ENCODE data around the gene CLCA1.

Gene CLCA1

DNA sequence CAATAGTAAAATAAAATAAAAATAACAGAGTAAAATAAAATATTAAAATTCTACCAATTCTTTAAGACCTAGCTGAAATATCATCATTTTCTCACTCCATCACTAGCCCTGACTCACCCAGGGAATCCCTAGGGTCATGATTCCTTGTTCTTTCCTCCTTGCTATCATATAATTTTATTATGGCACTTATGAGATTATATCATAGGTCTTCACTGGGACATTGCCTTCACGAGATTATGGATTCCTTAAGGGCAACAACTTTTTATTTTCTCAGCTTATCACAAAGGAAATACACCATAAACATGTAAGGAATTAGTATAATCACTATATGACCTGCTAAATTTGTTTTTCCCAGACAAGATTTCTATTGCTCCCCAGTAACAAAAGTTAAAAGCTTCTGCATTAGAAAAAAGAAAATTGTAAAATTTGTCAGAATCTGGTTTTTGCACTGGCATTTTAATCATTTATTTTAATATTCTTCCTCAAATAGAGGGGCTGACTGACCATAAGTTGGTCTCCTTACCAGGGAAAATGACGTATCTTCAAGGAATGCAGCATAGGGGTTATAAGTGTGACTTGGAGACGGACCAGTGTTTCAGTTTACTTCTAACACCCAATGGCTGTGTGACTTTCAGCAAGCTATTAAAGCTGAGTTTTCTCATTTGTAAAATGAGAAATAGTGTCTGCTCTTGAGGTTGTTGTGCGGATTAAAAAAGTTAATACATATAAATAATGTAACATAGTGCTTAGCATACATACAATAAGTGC lies 69.4 kb downstream of the CLCA1 start:
- Histone ChIP-seq H3K36me3 (ENCODE audit: control insufficient read depth, insufficient read depth, low read length) (no peaks in the 10 kb centered on the region), H3K9me3 (ENCODE audit: control insufficient read depth, low read length) (no peaks in the 10 kb centered on the region), H3K4me3 (ENCODE audit: insufficient read depth, low read depth, low read length, poor library complexity, severe bottlenecking) (no peak overlapping the region), H3K27me3 (replicated peaks; ENCODE audit: control insufficient read depth, insufficient read depth, low read length, poor library complexity, severe bottlenecking) (no peaks in the 10 kb centered on the region), H3K27ac (ENCODE audit: insufficient read depth, low read length, poor library complexity, severe bottlenecking) (no peak overlapping the region), H3K4me1 (ENCODE audit: control insufficient read depth, insufficient read depth, low read length, poor library complexity, severe bottlenecking) (no peaks in the 10 kb centered on the region)
- DNase-seq = no peak

DNA sequence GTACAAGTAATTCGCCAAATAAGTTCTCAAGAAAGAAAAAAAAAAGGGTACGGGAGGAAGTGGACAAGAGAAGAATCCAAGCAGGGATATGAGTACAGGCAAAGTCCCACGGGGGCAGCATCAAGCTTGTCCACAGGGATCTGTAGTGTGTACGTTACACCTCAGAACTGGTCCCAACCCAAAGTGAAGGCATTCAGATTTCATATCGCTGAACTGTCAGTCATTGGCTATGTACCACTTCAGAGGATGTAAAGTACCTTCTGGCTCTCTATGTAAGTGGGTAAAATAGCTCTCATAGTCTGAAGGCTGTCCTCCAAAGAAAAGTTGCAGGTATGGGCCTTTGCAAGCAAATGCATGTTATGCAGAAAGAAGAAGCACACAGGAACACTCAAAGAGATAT lies 70.0 kb downstream of the CLCA1 start:
- DNase-seq = no peak
- Histone ChIP-seq H3K4me3 (ENCODE audit: insufficient read depth, low read depth, low read length, poor library complexity, severe bottlenecking) (no peak overlapping the region), H3K27me3 (replicated peaks; ENCODE audit: control insufficient read depth, insufficient read depth, low read length, poor library complexity, severe bottlenecking) (no peaks in the 10 kb centered on the region), H3K36me3 (ENCODE audit: control insufficient read depth, insufficient read depth, low read length) (no peaks in the 10 kb centered on the region), H3K4me1 (ENCODE audit: control insufficient read depth, insufficient read depth, low read length, poor library complexity, severe bottlenecking) (no peaks in the 10 kb centered on the region), H3K27ac (ENCODE audit: insufficient read depth, low read length, poor library complexity, severe bottlenecking) (no peak overlapping the region), H3K9me3 (ENCODE audit: control insufficient read depth, low read length) (no peaks in the 10 kb centered on the region)

DNA sequence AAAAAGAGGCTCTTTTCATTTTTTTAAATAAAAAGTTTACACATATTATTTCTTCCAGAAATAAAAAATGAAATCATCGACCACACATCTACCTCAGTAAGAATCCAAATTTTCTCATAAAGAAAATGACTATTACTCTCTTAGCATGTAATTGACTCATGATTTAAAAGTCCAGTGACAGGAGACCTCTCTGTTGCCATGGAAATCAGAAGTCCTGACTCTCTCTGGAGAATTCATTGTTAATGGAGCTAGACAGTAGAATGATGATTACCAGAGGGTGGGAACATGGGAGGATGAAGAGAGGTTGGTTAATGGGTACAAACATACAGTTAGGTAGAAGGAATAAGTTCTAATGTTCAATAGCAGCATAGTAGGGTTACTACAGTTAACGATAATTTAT lies 73.1 kb downstream of the CLCA1 start:
- Histone ChIP-seq H3K27ac (ENCODE audit: insufficient read depth, low read length, poor library complexity, severe bottlenecking) (no peak overlapping the region), H3K27me3 (replicated peaks; ENCODE audit: control insufficient read depth, insufficient read depth, low read length, poor library complexity, severe bottlenecking) (no peaks in the 10 kb centered on the region), H3K36me3 (ENCODE audit: control insufficient read depth, insufficient read depth, low read length) (no peaks in the 10 kb centered on the region), H3K4me3 (ENCODE audit: insufficient read depth, low read depth, low read length, poor library complexity, severe bottlenecking) (no peak overlapping the region), H3K9me3 (ENCODE audit: control insufficient read depth, low read length) (no peaks in the 10 kb centered on the region), H3K4me1 (ENCODE audit: control insufficient read depth, insufficient read depth, low read length, poor library complexity, severe bottlenecking) (no peaks in the 10 kb centered on the region)
- DNase-seq = no peak

DNA sequence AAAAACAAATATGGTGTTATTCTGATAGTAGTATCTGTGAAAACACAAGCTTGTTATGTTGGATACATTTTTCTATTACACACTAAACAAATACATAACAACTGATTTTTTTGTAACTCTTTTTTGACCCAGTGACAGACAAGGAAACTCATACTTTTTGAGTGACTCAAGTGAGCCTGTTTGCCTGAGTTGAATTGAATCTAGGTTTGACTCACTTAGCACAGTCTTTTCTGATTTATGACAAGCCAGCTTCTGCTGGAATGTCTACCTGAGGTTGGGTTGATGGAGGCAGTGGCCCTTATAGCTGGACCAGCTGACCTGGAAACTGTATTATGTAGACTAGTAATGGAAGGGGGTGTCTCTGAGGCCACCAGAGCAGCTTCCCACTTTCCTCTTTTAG lies 73.9 kb downstream of the CLCA1 start:
- Histone ChIP-seq H3K27me3 (replicated peaks; ENCODE audit: control insufficient read depth, insufficient read depth, low read length, poor library complexity, severe bottlenecking) (no peaks in the 10 kb centered on the region), H3K4me1 (ENCODE audit: control insufficient read depth, insufficient read depth, low read length, poor library complexity, severe bottlenecking) (no peaks in the 10 kb centered on the region), H3K36me3 (ENCODE audit: control insufficient read depth, insufficient read depth, low read length) (no peaks in the 10 kb centered on the region), H3K4me3 (ENCODE audit: insufficient read depth, low read depth, low read length, poor library complexity, severe bottlenecking) (no peak overlapping the region), H3K9me3 (ENCODE audit: control insufficient read depth, low read length) (no peaks in the 10 kb centered on the region), H3K27ac (ENCODE audit: insufficient read depth, low read length, poor library complexity, severe bottlenecking) (no peak overlapping the region)
- DNase-seq = no peak

DNA sequence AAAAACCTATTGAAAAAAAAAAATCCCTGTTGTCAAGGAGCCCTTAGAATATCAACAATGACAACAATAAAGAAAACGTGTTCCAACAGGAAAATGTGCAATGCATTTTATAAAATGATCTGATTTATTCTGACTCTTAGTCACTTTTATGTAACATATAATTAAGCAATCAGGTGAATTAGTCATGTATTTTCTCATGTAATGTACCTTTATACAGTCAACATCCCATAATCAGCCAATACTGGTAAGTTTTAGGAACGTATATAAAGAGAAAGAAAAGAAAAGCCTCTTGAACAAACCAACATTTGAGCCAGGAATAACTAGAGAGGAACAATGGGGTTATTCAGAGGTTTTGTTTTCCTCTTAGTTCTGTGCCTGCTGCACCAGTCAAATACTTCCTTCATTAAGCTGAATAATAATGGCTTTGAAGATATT lies 78.1 kb downstream of the CLCA1 start, which contains the start of gene CLCA4:
Gene CLCA4, plus strand, starts transcription at position 292 of the 435 bp plus-strand sequence. Its CDS starts 42 bp downstream, at position 334.
- Histone ChIP-seq H3K36me3 (ENCODE audit: control insufficient read depth, insufficient read depth, low read length) (no peaks in the 10 kb centered on the region), H3K27me3 (replicated peaks; ENCODE audit: control insufficient read depth, insufficient read depth, low read length, poor library complexity, severe bottlenecking) (no peaks in the 10 kb centered on the region), H3K4me1 (ENCODE audit: control insufficient read depth, insufficient read depth, low read length, poor library complexity, severe bottlenecking) (no peaks in the 10 kb centered on the region), H3K27ac (ENCODE audit: insufficient read depth, low read length, poor library complexity, severe bottlenecking) (no peak within 1 kb of the TSS), H3K4me3 (ENCODE audit: insufficient read depth, low read depth, low read length, poor library complexity, severe bottlenecking) (no peak within 1 kb of the TSS), H3K9me3 (ENCODE audit: control insufficient read depth, low read length) (no peaks in the 10 kb centered on the region)
- no peak for DNase-seq

DNA sequence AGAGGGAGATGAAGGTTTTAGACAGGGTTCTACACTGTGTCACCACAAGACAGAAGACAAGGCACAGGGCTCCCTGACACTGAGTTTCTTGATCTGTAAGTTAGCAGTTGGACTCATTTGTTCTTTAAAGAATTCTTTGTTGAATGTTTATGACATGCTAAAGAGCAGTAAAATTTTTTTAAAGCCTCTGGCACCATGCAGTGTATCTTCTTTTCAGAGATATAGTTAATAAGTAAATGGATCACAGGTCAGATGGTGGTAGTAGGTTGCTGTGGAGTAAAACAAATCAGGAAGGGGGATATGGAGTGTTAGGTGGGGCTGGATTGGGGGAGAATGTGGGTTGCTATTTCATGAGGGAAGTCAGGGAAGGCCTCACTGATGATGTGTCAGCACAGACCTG lies 80.1 kb downstream of the CLCA1 start:
- no peak for DNase-seq

More for the DNA sequence above, 80.1 kb downstream of the CLCA1 start:
- H3K9me3 ChIP-seq (ENCODE audit: control insufficient read depth, low read length) = no peaks in the 10 kb centered on the region
- no peaks in the 10 kb centered on the region for H3K36me3 ChIP-seq (ENCODE audit: control insufficient read depth, insufficient read depth, low read length)
- H3K27ac ChIP-seq (ENCODE audit: insufficient read depth, low read length, poor library complexity, severe bottlenecking) = no peak overlapping the region
- H3K27me3 ChIP-seq (replicated peaks; ENCODE audit: control insufficient read depth, insufficient read depth, low read length, poor library complexity, severe bottlenecking) = no peaks in the 10 kb centered on the region
- H3K4me3 ChIP-seq (ENCODE audit: insufficient read depth, low read depth, low read length, poor library complexity, severe bottlenecking) = no peak overlapping the region
- no peaks in the 10 kb centered on the region for H3K4me1 ChIP-seq (ENCODE audit: control insufficient read depth, insufficient read depth, low read length, poor library complexity, severe bottlenecking)
